GM21447 (cell line): ENCODE results near the gene MCUR1.
"Not testable (repeated sequence)": the region's sequence is repeated elsewhere in the genome, so short reads cannot be mapped to it uniquely, and the experiment has no call there.

Experiments
- ATAC-seq: cut with Tn5 transposase; IDR thresholded peaks from one replicate; pipeline ENCODE4 v1.9.1; 2021; ENCODE audit not compliant: unreplicated experiment

The MCUR1 gene

GRCh38 chr6:13829419-13829818, 15.1 kb upstream of the MCUR1 start:
- not testable (repeated sequence) for ATAC-seq

DNA sequence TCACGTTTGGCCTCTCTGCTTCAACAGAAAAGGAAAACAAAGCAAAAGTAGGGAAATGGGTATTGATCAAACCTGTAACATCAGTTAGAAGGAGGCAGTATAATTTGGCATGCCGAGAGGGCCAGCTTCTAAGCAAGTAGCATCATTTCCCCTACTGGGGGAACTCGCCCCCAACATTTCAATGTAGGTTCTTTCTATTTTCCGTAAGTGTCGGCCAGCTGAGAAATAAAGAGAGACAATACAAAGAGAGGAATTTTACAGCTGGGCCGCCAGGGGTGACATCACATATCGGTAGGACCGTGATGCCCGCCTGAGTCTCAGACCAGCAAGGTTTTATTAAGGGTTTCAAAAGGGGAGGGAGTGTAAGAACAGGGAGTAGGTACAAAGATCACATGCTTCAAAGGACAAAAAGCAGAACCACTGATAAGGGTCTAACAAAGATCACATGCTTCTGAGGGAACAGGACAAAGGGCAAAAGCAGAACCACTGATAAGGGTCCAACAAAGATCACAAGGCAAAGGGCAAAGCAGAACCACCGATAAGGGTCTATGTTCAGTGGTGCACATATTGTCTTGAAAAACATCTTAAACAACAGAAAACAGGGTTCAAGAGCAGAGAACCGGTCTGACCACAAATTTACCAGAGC, 14.4 kb upstream of the MCUR1 start:
- not testable (repeated sequence) for ATAC-seq

DNA sequence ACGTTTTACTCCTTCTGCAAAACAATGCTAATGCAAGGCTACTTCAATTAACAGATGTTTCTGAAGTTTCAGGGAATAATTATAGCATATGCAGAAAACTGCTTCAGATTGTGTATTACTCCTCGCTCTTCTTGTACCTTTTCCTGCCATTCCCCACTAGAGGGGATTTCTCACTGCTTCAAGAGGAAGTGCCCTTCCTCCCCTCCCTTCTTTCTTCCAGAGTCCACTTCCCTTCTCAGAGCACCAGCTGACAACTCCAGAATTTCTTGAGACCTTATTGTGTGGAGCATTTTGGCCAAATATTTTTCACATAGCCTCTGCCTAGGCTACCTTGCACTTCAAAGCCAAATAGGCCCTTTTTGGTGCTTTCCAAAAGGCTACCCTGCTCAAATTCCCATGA, 12.7 kb upstream of the MCUR1 start:
- ATAC-seq, result no peak

GRCh38 chr6:13825871-13826270, 11.5 kb upstream of the MCUR1 start:
- ATAC-seq, result no peak

GRCh38 chr6:13818341-13818740, 4.0 kb upstream of the MCUR1 start:
- no peak for ATAC-seq

DNA sequence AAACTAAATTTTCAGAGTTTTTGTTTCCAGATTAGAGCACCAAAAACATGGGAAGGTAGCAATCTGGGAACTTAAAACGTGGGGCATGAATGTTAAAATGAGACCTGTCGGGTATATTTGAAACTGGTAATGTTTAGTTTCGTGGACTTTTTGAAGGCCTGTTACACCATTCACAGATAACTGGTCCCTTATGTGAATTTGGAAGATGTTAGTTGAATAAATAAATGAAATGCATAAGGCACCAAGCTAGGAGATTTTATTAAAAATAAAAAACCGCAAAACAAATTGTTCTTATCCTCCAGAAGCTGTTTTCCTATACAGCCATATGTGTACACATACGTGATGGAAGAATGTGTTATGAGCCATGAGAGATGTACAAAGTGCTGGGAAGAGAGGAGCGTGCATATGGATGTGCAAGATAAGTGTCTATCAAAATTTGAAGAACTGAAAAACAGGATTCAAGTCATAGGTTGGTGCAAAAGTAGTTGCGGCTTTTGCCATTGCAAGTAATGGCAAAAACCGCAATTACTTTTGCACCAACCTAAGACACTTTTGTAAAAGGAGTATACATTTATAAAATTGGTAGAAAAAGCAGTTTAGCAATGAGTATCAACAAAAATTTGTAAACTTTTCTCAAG, 700 bp upstream of the MCUR1 start:
- no peak for ATAC-seq

- peak; percentile 30 for ATAC-seq
Measured at GRCh38 chr6:13813621-13814175, 659 bp downstream of the MCUR1 start.

DNA sequence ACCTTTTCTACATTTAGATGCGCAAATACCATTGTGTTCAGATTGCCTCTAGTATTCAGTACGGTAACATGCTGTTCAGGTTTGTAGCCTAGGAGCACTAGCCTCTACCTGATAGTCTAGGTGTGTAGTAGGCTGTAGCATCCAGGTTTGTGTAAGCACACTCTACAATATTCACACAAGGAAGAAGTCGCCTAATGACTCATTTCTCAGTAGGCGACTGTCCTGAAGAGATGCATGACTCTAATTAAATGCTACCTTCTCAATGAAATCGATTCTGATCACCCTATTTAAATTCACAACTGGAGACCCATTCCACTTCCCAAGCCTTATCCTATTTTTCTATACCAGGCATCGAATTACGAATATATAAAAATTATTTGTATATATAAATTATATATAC, 1.3 kb downstream of the MCUR1 start:
- ATAC-seq, result no peak

DNA sequence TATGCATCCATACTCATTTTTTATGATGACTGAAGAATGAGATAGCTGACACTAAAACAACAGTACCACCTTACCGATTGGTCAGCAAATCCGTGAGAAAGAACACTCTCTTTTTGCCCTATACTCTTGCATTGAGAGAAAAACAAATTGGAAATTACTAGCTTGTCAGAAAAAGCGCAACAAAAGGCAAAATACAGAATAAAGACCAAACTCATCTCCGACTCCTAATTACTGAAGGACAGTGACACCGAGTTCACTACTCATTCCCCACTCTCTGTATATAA, 2.1 kb downstream of the MCUR1 start:
- no peak for ATAC-seq

GRCh38 chr6:13811627-13812358, 2.6 kb downstream of the MCUR1 start:
- ATAC-seq, result no peak

- ATAC-seq, result no peak
Measured at GRCh38 chr6:13810688-13811446, 3.5 kb downstream of the MCUR1 start.

DNA sequence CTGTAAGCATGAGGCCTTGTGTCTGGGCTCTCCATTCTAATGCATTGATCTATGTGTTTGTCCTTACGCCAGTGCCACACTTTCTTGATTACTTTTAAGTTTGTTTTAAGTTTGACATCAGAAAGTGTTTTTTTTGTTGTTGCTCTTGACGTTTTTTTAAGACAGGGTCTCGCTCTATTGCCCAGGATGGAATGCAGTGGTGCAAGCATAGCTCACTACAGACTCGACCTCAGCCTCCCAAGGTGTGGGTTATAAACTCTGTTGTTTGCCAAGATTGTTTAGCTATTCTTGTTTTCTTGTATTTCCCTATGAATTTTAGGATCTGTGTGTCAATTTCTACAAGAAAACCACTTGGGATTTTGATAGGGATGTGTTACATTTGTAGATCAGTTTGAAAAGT, 5.6 kb downstream of the MCUR1 start:
- no peak for ATAC-seq

DNA sequence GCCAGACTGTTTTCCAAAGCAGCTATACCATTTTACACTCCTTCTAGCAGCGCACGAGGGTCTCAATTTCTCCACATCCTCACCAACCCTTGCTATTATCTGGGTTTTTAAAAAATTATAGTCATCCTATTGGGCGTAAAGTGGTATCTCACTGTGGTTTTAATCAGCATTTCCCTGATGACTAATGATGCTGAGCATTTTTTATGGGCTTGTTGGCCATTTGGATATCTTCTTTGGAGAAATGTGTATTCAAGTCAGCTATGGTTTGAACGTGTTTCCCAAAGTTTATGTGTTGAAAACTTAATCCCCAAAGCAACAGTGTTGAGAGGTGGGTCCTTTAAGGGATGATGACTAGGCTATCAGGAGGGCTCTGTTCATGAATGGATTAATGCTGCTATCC, 6.7 kb downstream of the MCUR1 start:
- no peak for ATAC-seq

DNA sequence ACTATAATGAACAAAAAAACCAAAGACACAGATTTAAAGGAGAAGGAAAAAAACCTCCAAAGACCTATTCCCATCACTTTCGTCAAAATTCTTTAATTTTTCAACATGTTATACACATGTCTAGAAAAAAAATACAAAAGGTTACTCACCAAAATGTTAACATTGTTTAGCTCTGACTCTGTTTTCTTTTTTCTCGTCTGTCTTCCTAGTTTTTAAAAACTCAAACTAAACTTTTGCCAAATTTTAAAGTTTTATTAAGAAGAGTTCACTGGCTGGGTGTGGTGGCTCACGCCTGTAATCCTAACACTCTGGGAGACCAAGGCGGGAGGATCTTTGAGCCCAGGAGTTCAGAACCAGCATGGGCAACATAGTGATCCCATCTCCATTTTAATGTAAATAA, 10.8 kb downstream of the MCUR1 start:
- ATAC-seq, result no peak

GRCh38 chr6:13800615-13801014, 13.7 kb downstream of the MCUR1 start:
- no peak for ATAC-seq

GRCh38 chr6:13796781-13797180, 17.6 kb downstream of the MCUR1 start:
- no peak for ATAC-seq

GRCh38 chr6:13795041-13795750, 19.2 kb downstream of the MCUR1 start:
- ATAC-seq, result peak; percentile 94

DNA sequence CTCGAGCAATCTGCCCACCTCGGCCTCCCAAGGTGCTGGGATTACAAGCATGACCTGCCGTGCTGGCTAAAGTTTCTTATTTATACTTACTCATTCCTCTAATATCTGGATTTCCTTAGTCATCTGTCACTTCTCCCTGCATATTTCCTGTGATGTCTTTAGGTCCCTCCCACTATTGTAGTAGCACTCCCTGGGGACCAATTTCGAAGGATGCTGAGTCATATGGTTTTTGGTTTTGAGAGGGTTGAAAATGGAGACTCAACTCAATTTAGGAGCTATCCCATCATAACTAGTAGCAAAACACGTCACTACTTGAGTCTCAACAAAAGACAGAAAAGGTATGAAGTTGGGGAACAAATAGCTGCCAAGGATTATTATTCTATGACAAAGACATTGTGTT, 20.2 kb downstream of the MCUR1 start:
- peak; percentile 47 for ATAC-seq

DNA sequence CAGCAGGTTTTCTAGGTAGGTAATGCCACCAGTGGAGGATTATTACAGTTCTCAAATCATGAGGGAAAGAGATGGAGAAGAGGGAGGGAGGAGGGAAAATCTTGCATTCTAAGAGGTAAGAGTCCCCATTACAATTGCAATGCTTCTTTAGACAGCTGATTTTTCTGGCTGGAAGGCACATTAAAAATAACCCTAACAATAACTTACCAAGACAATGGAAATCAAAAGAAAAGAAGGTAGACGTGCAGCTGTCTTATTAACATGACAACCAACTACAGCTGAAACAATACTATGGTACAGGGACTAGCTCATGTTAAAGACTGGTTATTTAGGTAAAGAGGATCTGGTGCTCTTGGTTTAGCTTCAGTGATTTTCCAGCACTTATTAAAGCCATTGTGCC, 24.6 kb downstream of the MCUR1 start:
- ATAC-seq, result no peak

DNA sequence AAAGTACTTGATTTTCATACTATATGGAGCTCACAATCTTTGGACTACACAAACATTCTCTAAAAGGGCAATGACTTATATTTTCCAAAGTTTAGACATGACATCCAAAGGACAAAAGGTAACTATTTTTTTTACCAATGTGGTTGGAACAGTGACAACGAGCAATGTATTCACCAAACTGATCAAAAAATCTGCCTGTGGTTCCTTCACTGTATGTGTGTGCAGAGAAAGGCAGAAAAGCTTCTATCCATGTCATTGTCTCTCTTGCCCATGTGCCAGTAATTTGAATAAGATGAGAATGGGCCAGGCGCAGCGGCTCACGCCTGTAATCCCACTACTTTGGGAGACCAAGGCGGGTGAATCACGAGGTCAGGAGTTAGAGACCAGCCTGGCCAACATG, 25.5 kb downstream of the MCUR1 start:
- no peak for ATAC-seq

DNA sequence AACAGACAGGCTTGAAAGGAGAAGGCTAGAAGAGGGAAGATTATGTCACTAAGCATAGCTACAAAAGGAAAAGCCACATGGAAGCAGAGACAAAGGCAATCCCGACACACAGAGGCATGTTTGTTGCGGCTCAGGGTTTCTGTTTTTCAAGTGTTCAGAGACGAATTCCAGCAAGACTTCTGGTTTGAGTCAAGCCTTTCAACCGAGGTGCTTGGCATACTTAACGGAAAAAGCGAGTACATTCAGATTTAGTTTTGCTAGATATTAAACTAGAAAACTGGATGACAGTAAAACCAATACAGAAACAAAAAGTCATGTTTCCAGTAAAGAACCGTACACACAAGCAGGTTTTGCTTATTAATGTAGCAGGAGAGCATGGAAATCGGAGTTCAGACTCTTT, 27.2 kb downstream of the MCUR1 start:
- no peak for ATAC-seq
